H9 (cell line): ENCODE data around the gene ALB. TPM values are rescaled to one million over a fixed set of nuclear protein-coding genes. Genes with fewer than 3 reads are reported as not detected.

ENCODE experiments used
- DNase-seq: peaks from one replicate; pipeline ENCODE4 v3.0.0-alpha.2; 2017
- H2AFZ ChIP-seq: one replicate; pipeline ENCODE4 v1.6.1; 2013; ENCODE audit warnings: mild to moderate bottlenecking, low read length, control low read depth, moderate library complexity
- H2AK5ac ChIP-seq: 2 replicates; pipeline ENCODE4 v1.6.1; 2013; ENCODE audit warnings: low read length, control low read depth, mixed read lengths; ENCODE audit not compliant: insufficient read length
- H2BK120ac ChIP-seq: one replicate; pipeline ENCODE4 v1.6.1; 2013; ENCODE audit warnings: low read depth, mild to moderate bottlenecking, low read length, control low read depth, inconsistent platforms; ENCODE audit not compliant: poor library complexity, severe bottlenecking
- H2BK12ac ChIP-seq: 2 replicates; pipeline ENCODE4 v1.6.1; 2013; ENCODE audit warnings: low read length, control low read depth, mixed read lengths, low read depth; ENCODE audit not compliant: insufficient read length
- H2BK15ac ChIP-seq: 2 replicates; pipeline ENCODE4 v1.6.1; 2013; ENCODE audit warnings: low read depth, low read length, control low read depth
- H2BK20ac ChIP-seq: one replicate; pipeline ENCODE4 v1.6.1; 2013; ENCODE audit warnings: low read depth, mild to moderate bottlenecking, low read length, control low read depth, inconsistent platforms; ENCODE audit not compliant: poor library complexity, severe bottlenecking
- H2BK5ac ChIP-seq: 2 replicates; pipeline ENCODE4 v1.6.1; 2013; ENCODE audit warnings: low read length, control low read depth, mixed read lengths; ENCODE audit not compliant: insufficient read length
- H3K14ac ChIP-seq: 2 replicates; pipeline ENCODE4 v1.6.1; 2013; ENCODE audit warnings: low read length, control low read depth; ENCODE audit not compliant: insufficient read depth
- H3K18ac ChIP-seq: 2 replicates; pipeline ENCODE4 v1.6.1; 2013; ENCODE audit warnings: low read depth, mild to moderate bottlenecking, mixed read lengths, low read length, control low read depth; ENCODE audit not compliant: insufficient read length
- H3K23ac ChIP-seq: 2 replicates; pipeline ENCODE4 v1.6.1; 2013; ENCODE audit warnings: low read length, control low read depth, mixed read lengths, low read depth; ENCODE audit not compliant: insufficient read length
- H3K23me2 ChIP-seq: 2 replicates; pipeline ENCODE4 v1.6.1; 2013; ENCODE audit warnings: low read depth, mild to moderate bottlenecking, mixed read lengths, low read length, control low read depth; ENCODE audit not compliant: insufficient read length, poor library complexity, severe bottlenecking
- H3K27ac ChIP-seq: 2 replicates; pipeline ENCODE4 v1.5.1; 2013; ENCODE audit warnings: low read length, control low read depth, mixed read lengths, low read depth; ENCODE audit not compliant: insufficient read length
- H3K27me3 ChIP-seq: 2 replicates; pipeline ENCODE4 v1.6.1; 2013; ENCODE audit warnings: low read length, control low read depth, inconsistent platforms; ENCODE audit not compliant: insufficient read depth
- H3K4ac ChIP-seq: 2 replicates; pipeline ENCODE4 v1.6.1; 2013; ENCODE audit warnings: low read depth, mild to moderate bottlenecking, control low read depth, inconsistent platforms, low read length, moderate library complexity
- H3K4me1 ChIP-seq: 2 replicates; pipeline ENCODE4 v1.6.1; 2013; ENCODE audit warnings: low read length, control low read depth, inconsistent platforms; ENCODE audit not compliant: insufficient read depth
- H3K4me2 ChIP-seq: 2 replicates; pipeline ENCODE4 v1.6.1; 2013; ENCODE audit warnings: low read length, control low read depth, mixed read lengths; ENCODE audit not compliant: insufficient read length, insufficient read depth
- H3K56ac ChIP-seq: 2 replicates; pipeline ENCODE4 v1.6.1; 2013; ENCODE audit warnings: low read depth, mild to moderate bottlenecking, mixed read lengths, low read length, control low read depth; ENCODE audit not compliant: insufficient read length
- H3K79me1 ChIP-seq: 2 replicates; pipeline ENCODE4 v1.6.1; 2013; ENCODE audit warnings: low read depth, mild to moderate bottlenecking, moderate library complexity, low read length, control low read depth, inconsistent platforms; ENCODE audit not compliant: insufficient read depth, poor library complexity, severe bottlenecking
- H3K79me2 ChIP-seq: 2 replicates; pipeline ENCODE4 v1.6.1; 2013; ENCODE audit warnings: low read length, control low read depth, inconsistent platforms; ENCODE audit not compliant: insufficient read depth
- H3K9ac ChIP-seq: 2 replicates; pipeline ENCODE4 v1.6.1; 2013; ENCODE audit warnings: low read length, control low read depth, mixed read lengths; ENCODE audit not compliant: insufficient read length; ENCODE audit errors: extremely low read depth
- H3K9me3 ChIP-seq: one replicate; pipeline ENCODE4 v1.6.1; 2013; ENCODE audit warnings: low read depth, low read length, inconsistent platforms; ENCODE audit not compliant: control insufficient read depth
- H3T11ph ChIP-seq: one replicate; pipeline ENCODE4 v1.6.1; 2013; ENCODE audit warnings: mild to moderate bottlenecking, low read length, control low read depth, inconsistent platforms
- H4K20me1 ChIP-seq: one replicate; pipeline ENCODE4 v1.6.1; 2013; ENCODE audit not compliant: control insufficient read depth, insufficient read length, insufficient read depth
- H4K5ac ChIP-seq: 2 replicates; pipeline ENCODE4 v1.6.1; 2013; ENCODE audit warnings: low read depth, mild to moderate bottlenecking, mixed read lengths, low read length, control low read depth; ENCODE audit not compliant: insufficient read length
- H4K8ac ChIP-seq: replicated peaks from 2 replicates; pipeline ENCODE4 v1.6.1; 2013; ENCODE audit warnings: low read length, control low read depth, mixed read lengths, low read depth; ENCODE audit not compliant: insufficient read length
- H4K91ac ChIP-seq: 2 replicates; pipeline ENCODE4 v1.6.1; 2013; ENCODE audit warnings: low read depth, mild to moderate bottlenecking, moderate library complexity, mixed read lengths, low read length, control low read depth; ENCODE audit not compliant: insufficient read length
- H3K27ac Mint-ChIP-seq, 3 experiments: 2 replicates in 2 of 3; 3 replicates in 1 of 3; pipeline ENCODE4 v1.8.0; 2020 to 2021; ENCODE audit warnings: mixed read lengths in 3 of 3, mild to moderate bottlenecking in 1 of 3, moderate library complexity in 1 of 3
- H3K27me3 Mint-ChIP-seq: 2 replicates; pipeline ENCODE4 v1.8.0; 2021; ENCODE audit warnings: low read depth, mild to moderate bottlenecking, moderate library complexity, mixed read lengths
- H3K36me3 Mint-ChIP-seq, 3 experiments: 2 replicates in 2 of 3; 3 replicates in 1 of 3; pipeline ENCODE4 v1.8.0; 2020 to 2021; ENCODE audit warnings: low read depth in 3 of 3, mixed read lengths in 3 of 3; ENCODE audit not compliant: insufficient read depth in 1 of 3
- H3K4me1 Mint-ChIP-seq, 2 experiments: 2 replicates each; pipeline ENCODE4 v1.8.0; 2020; ENCODE audit warnings: mixed read lengths in 2 of 2
- H3K4me3 Mint-ChIP-seq, 2 experiments: 2 replicates in 1 of 2; 3 replicates in 1 of 2; pipeline ENCODE4 v1.8.0; 2020 to 2021; ENCODE audit warnings: mild to moderate bottlenecking in 2 of 2, mixed read lengths in 2 of 2, moderate library complexity in 1 of 2
- H3K9me3 Mint-ChIP-seq, 2 experiments: 2 replicates in 1 of 2; 3 replicates in 1 of 2; pipeline ENCODE4 v1.8.0; 2020; ENCODE audit warnings: mild to moderate bottlenecking in 2 of 2, mixed read lengths in 2 of 2, moderate library complexity in 1 of 2
- CTCF ChIP-seq: fragments of 200-600 bp; sonication (generic); conservative IDR thresholded peaks from 3 replicates; pipeline ENCODE4 v1.8.0; 2021; ENCODE audit warnings: antibody characterized with exemption, mild to moderate bottlenecking
- WGBS: extraction: QIAGEN DNeasy Blood & Tissue Kit; methylation state at CpG from one replicate; pipeline ENCODE4 v1.1.7; 2013; ENCODE audit warnings: missing lambda C conversion rate, low lambda C conversion rate, mixed read lengths; ENCODE audit not compliant: insufficient read length; ENCODE audit errors: extremely low coverage; 5-methylcytosine and 5-hydroxymethylcytosine counted together
- total RNA-seq: library from RNA; stranded (reverse); gene quantifications from 2 replicates; pipeline ENCODE4 v1.2.1, GENCODE V29; 2021

Gene ALB
- total RNA-seq, 1 experiment from 2014 or later: not detected

DNA sequence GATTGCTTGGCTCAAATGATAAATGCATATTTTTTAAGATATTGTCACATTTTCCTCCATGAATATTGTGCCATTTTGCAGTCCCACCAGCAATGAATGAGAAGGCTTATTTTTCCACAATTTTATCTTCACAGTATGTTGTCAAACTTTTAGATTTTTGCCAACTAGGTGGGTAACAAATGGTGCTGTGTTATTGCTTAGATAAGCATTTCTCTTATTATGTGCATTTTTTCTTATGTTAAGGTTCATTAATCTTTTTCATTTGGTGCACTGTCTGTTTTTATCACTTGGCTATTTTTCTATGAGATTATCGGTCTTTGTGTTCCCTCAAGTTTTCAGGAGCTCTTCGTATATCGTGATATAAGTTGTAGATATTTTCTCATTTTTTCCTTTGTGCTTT is 64.1 kb downstream of the ALB start:
- Histone ChIP-seq H4K20me1 (no peaks in the 10 kb centered on the region), H3K79me2 (no peaks in the 10 kb centered on the region), H3K14ac (no peak overlapping the region), H2BK20ac (no peak overlapping the region), H3K79me1 (no peaks in the 10 kb centered on the region), H3K56ac (no peak overlapping the region), H3K23ac (no peak overlapping the region), H4K8ac (no peak overlapping the region), H3K23me2 (no peaks in the 10 kb centered on the region), H2BK120ac (no peak overlapping the region), H4K5ac (no peak overlapping the region), H3K27ac (no peak overlapping the region), H2BK5ac (no peak overlapping the region), H3K4me2 (no peak overlapping the region), H2BK12ac (no peak overlapping the region), H3T11ph (no peak overlapping the region), H3K9ac (no peak overlapping the region), H3K9me3 (no peaks in the 10 kb centered on the region), H3K27me3 (no peaks in the 10 kb centered on the region), H3K4ac (no peak overlapping the region), H3K18ac (no peak overlapping the region), H3K4me1 (no peaks in the 10 kb centered on the region), H2BK15ac (no peak overlapping the region), H2AK5ac (no peak overlapping the region), H2AFZ (no peak overlapping the region), H4K91ac (no peak overlapping the region)
- WGBS: no CpG with 5 or more reads among the region's 3 CpGs
- DNase-seq: no peak
- TF ChIP-seq CTCF: no peak
- H3K4me3 Mint-ChIP-seq: no peak overlapping the region
- H3K27ac Mint-ChIP-seq: no peak overlapping the region
- H3K27me3 Mint-ChIP-seq: no peaks in the 10 kb centered on the region
- H3K9me3 Mint-ChIP-seq: peaks cover 26 to 42% of the 10 kb centered on the region in 2 experiments
- no peaks in the 10 kb centered on the region for H3K4me1 Mint-ChIP-seq
- H3K36me3 Mint-ChIP-seq: peaks cover under 1 to 23% (median 17%) of the 10 kb centered on the region in 3 experiments; a peak in 6 of 7 replicates
